ENCODE results near the gene PALLD.
"Not testable (repeated sequence)": the region's sequence is repeated elsewhere in the genome, so short reads cannot be mapped to it uniquely, and the experiment has no call there.

The PALLD gene

DNA sequence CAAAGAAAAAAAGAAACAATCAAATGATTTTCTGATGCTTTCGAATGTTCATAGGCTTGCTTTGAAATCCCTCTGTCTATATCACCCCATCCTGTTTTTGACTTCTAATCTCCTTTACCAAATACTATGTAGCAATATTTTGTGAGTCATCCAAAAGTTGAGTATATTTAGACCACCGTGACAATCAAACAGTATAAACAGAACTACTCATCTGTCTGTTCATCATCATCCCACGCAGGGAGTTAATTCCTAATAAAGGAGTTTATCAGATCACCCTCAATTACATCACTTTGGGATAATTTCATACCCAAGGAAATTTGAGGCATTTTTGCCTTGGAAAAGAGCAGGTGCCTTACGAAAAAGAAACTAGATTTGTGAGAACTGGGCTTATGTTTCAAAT lies 300.3 kb downstream of the PALLD start:
- no peak for DNase-seq (ENCODE audit: low spot score)

DNA sequence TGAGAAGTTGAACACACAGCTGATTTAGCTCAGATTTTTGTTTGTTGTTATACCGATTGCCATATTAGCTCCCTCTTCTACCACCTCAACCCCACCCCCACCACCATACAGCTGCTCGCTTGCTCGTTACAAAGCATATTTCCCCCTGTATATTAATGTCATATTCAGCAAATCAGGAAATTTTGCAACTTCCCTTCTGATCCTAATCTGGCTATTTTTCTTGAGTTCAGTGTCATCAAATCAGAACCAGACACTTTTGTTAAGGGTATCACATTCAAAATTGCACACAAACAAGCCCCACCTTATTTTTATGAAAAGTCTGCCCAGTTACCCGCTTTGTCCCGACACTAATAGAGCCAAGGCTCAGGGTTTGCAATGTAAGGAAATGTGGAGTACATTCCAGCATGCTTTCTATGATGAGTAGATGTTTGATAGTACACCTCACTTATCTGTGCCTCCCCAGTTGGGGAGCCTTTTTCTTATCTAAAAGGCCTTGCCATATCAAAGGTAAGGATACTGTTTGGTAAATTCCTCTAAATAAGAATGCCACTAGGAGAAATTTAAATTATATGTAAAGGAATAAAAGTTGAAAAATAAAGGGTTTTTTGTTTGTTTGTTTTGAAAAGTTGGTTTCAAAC lies 301.0 kb downstream of the PALLD start:
- no peak for DNase-seq (ENCODE audit: low spot score)

DNA sequence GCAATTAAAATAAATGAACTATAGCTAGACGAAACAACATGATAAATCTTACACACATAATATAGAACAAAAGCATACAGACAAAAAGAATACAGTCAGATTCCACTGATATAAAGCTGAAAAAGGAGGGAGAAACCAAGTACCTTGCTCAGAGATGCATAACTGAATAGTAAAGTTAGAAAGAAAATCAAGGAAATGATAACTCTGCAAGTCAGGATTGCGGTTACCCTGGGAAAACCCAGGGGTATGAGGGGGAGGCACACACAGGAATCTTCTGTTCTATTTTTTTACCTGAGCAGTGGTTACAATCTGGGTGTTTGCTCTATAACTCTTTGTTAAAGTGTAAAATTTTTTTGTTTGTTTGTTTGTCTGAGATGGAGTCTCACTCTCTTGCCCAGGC lies 304.1 kb downstream of the PALLD start:
- DNase-seq (ENCODE audit: low spot score), result no peak

DNA sequence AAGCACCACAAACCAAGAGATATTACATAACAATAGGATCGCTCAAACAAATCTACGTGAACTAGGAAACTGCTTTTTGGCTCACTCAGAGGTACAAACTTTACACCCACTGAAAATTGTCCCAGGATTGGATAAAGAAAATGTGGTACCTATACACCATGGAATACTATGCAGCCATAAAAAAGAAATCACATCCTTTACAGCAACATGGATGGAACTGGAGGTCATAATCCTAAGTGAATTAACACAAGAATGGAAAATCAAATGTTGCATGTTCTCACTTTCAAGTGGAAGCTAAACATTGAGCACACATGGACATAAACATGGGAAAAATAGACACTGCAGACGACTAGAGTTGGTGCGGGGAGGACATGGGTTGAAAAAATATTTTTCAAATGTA lies 305.4 kb downstream of the PALLD start:
- DNase-seq (ENCODE audit: low spot score), result no peak

DNA sequence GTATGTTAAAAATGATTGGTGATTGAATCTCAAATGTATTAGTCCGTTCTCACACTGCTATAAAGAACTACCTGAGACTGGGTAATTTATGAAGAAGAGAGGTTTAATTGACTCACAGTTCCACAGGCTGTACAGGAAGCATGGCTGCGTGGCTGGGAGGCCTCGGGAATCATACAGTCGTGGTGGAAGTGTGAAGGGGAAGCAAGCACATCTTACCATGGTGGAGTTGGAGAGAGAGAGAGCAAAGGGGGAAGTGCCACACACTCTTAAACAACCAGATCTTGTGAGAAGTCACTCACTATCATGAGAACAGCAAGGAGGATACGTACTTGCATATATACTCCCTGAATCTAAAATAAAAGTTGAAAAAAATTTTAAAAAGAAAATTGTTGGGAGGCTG lies 306.2 kb downstream of the PALLD start:
- DNase-seq (ENCODE audit: low spot score), result peak; percentile 36

DNA sequence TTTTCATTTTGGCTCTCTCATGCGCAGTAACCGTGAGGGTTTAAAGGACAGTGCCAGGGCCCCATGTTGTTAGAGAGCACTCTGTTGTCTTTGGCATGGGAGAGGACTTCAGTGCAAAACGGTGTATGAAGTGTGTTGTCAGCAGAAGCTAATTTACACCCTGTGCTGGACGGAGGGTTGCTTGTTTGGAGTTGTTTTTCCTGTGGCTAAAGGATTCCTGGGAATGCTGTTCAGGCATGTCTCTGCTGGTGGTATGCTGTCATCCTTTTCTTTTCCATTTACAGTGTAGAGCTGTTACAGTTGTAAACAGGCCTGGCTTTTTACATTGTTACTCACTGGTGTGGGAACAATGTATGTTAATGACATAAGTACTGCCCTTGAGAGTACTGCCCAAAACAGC lies 306.9 kb downstream of the PALLD start:
- DNase-seq (ENCODE audit: low spot score), result no peak

DNA sequence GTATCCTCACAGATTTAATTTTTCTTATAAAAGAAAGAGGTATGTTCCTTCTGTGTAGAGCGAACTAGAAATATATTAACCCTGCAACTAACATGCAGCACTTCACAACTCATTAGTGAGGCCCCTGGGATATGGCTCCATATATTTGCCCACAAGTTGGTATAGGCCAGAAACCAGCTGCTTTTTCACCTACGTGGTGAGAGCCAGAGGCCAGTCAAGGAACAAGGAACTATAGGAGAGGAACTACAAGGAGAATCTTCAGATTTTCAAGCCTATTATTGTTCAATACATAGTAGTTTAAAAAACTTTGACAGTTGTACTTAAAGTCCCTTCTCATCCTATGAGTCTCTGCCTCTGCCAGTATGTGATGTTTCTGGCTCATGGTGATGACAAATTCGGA lies 307.3 kb downstream of the PALLD start:
- DNase-seq (ENCODE audit: low spot score), result no peak

DNA sequence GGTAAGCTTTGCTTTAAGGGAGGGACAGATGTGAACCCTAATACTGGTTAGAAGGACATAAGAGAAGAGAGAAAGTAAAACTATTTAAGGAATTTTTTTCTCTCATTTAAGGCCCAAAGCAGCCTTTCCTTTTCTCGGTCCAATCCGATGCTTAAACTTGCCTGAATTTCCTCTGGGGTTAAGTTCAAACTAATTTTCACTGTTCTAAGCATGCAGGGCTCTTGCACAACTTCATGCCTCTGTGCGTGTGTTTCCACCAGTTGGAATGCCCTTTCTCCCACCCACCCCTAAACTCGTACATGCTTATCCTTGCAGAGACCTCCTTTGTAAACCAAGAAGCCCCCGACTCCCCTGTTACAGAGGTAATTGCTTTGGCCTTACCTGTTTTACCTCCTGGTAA lies 308.5 kb downstream of the PALLD start:
- no peak for DNase-seq (ENCODE audit: low spot score)

DNA sequence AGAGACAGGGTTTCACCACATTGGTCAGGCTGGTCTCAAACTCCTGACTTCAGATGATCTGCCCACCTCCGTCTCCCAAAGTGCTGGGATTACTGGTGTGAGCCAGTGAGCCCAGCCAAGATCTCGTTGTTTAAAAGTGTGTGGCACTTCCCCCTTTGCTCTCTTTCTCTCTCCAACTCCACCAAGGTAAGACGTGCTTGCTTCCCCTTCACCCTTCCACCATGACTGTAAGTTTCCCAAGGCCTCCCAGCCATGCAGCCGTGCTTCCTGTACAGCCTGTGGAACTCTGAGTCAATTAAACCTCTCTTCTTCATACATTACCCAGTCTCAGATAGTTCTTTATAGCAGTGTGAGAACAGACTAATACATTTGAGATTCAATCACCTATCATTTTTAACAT lies 309.4 kb downstream of the PALLD start:
- DNase-seq (ENCODE audit: low spot score), result not testable (repeated sequence)

DNA sequence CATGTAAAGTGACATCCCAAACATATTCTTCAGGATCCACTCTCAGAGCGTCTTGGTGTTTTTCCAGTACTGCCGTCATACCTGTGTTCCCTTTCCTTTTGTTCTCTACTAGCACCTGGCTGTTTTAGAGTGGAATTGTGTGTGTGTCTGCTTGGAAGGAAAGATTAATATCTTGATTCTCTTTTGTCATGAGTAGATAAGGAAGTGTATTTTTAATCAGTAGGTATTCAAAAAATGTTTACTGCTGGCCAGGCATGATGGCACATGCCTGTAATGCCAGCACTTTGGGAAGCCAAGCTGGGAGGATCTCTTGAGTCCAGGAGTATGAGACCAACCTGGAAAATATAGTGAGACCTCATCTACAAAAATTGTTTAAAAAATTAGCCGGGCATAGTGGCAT lies 314.4 kb downstream of the PALLD start:
- no peak for DNase-seq (ENCODE audit: low spot score)

DNA sequence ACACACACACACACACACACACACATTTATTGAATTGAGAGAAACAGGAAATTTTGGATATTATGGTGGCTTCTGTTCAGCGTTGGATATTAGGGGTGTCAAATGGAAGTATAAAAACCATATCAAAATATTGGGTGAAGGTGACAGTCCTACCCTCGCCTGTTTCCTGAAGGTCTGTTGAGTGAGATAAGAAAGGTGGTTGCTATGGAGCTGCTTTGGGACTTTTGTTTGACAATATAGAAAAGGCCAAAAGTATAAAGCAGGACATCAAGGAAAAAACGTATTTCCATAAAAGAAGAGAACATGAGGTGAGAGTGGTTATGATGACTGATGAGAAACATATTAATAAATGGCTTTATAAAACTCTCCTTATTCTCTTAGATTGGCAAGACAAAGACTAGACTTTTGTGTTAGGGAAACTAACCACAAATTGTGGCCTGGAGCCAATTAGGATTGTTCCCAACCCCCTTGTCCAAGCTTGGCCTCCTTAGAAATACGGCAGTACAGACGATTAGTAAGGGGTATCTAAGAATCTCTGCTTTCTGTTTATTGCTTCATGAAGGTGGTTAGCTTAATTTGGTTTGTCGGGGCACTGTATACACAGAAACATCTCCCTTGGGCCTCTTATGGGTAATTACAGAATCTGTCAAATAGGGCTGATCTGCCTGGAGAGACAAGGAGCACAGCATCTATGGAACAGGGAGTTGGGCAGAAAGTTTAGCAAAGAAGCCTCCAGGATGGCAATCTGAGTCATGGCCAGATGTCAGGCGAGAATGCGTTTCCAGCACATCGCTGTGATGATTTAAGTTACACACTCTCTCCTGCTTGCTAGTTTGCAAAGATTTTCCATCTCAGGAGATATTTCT lies 315.2 kb downstream of the PALLD start:
- no peak for DNase-seq (ENCODE audit: low spot score)

DNA sequence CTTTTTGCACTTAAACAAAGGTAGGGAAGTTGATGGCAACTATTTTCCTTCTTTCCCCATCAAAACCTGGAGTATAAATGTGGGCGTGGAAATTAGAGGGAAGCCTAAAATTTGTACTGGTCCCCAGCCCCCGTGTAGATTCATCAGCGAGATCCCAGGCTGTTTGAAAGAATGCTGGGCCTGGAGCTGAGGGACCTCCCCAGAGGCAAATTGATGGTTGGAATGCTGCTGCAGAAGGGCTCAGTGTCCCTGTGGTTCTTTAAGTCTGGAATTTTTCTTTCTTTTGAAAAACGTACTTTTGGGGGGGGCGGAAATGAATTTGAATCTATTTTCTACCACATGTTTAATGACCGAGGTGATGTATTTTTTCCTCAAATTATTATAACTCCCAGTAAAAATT lies 316.0 kb downstream of the PALLD start:
- DNase-seq (ENCODE audit: low spot score), result no peak

DNA sequence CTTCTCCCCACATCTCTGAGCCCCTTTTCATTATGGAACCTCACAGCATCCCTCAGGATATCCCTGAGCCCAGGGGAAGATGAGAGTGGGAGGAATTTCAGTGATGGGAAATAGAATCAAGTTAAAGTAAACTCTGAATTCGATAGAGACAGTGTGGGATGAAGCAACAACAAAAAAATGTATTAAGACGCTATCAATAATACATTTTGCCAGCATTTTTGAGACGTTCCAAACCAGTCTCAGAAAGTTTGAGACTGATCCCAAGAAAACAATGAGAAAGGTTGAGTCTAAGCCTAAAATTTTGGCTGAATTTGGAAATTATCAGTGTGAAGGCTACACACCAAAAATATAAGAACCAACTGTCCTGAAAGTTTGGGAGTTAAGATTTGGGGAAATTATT lies 317.0 kb downstream of the PALLD start:
- no peak for DNase-seq (ENCODE audit: low spot score)

DNA sequence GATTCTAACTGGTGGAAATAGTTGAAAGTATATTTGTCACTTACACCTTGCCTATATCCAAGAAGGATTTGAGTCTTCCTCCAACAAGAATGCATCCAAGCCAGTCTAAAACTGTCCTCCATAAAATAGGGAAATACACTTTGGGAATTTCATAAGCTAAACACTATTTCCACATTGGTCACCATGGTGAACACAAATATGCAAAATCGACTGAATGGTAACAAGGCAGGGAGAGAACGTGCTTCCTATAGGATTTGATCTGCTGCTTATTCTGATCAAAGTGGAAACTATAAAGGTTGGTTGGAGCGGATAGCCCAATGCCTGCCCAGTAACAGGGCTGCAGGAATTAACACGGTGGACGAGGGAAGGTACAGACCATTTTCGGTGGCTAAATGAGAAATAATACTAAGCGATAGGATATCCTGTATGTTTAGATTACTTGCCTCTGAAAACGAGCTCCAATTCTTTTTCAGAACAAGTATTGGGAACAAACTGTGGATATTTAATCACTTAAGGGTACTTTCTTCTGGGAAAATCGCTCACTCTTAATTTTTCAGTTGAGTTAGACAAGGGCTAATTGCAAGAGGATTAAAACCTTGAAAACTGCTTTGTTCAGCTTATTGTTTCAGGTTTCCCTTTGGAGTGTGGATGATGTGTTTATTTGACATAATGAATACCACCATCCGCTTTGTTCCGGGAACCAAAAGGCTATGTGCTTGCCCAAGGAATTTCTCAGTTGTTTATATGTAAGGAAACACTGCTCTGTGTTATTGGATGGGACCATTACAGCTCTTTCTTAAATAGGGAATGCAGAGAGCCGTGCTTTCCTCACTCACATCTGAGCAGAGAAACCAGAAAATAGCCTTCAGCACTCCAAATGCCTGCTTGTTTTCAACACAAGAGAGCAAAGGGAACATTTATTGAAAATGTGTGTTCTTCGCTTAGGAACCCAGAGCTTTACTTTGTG lies 318.8 kb downstream of the PALLD start:
- no peak for DNase-seq (ENCODE audit: low spot score)

DNA sequence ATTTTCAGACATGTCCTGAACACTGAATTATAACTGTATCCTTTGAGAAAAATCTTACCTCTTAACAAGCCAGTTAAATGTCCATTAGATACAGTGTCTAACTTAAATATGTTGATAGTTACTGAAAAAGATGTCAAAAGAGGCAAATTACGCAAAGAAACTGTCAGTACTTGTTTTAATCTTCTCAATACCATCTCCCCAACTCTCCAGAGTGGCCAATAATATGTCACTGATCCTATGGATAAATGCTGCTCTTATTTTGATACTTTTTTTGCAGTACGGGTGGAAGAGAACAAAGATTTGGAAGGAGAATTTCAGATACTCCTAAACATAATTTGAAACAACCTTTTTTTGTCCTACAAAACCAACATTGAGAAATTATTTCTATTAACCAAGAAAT lies 320.5 kb downstream of the PALLD start:
- no peak for DNase-seq (ENCODE audit: low spot score)

DNA sequence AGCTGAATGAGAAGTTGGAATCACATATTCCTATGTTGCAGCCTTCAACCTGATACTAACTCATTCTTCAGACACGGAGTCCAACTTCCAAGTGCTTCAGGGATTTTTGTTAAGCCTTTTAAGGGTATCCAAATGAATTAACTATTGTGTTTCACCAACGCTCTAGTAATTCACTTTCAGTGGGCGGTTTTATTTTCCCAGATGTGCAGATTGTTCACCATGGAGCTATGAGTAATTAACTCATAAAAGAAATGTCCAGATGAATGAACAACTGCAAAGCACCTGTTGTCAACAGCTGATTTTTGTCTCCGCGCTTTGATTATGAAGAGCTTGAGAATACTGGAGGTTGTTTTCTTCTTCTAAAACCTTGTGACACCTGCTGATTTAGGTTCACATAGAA lies 325.6 kb downstream of the PALLD start:
- no peak for DNase-seq (ENCODE audit: low spot score)

DNA sequence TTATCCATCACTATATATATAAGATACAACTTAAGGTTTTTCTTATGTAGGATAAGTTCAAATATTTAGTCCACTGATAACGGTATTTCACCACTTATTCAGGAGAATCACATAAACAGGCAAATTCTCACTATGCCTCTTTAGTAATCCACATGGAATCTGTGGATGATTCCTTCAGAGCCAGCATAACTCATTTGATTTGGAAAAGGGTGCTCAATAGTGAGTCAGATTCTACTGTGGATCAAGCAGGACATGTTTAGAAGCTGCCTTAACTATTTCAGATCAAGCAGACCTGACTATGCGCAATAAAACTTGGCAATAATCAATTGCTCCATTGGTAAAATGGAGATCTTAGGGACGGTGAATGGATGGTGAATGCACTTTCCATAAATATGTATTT lies 329.1 kb downstream of the PALLD start:
- no peak for DNase-seq (ENCODE audit: low spot score)

DNA sequence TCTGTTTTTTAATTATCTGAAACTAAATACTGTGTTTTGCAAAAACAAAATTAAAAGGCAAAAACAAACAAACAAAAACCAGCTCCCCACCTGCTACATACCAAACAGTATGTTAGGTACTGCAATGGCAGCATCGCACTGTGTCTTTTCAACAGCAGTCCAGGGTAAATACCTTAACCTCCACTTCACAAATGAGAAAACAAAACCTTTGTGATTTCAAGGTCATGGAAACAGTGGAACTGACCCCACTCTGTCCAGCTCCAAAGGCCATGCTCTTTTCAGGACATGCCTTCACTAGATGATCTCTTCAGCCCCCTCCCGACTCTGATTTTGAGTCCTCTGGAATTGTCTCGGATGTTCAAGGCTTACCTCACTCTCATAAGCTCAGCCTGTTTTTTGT lies 329.8 kb downstream of the PALLD start:
- no peak for DNase-seq (ENCODE audit: low spot score)

DNA sequence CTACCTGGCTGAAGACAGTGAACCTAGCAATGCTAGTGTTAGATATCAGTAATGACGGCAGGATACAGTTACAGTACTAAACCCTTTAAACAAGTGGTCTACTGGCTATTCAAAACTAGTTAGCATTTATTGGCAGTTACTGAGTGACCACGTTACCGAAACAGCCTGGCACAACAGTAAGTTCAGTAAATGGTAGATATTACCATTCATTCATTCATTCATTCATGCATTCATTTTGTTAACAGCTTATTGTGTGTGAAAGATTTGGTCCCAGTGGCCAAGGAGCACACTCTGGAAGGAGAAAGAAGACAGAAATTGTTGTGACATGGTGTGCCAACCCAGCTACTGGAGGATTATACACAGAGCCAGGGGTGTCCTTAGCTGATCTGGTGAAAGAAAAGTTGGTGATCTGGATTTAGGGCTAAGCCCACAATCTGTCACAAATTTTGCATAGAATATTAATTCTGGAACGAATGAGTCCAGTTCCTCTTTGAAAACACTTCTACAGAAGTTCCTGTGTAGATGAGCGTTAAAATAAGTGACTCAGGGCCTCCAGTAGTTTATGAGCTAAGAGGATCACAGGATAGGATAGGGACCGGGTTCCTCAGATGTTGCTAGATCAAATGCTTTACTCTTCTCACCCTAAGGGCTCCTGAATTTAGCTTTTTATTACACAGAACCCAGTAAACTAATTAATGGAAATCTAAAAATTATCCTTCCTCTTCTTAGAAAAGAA lies 334.1 kb downstream of the PALLD start:
- DNase-seq (ENCODE audit: low spot score), result no peak

DNA sequence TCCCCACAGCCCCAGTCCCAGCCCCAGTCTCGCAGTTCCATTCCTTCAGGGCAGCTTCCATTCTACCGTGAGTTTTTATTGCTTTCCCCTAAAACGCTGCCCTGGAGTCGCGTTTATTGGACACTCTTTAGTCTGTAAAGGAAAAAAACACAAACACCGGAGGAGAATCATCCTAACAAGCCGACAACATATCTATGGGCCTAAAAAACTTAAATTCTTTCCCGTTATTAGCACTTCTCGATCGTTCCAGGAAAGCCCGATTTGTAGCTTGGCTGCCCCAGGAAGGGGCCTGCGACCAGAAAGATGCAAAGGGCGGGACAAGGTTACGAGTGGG lies 334.7 kb downstream of the PALLD start:
- no peak for DNase-seq (ENCODE audit: low spot score)

DNA sequence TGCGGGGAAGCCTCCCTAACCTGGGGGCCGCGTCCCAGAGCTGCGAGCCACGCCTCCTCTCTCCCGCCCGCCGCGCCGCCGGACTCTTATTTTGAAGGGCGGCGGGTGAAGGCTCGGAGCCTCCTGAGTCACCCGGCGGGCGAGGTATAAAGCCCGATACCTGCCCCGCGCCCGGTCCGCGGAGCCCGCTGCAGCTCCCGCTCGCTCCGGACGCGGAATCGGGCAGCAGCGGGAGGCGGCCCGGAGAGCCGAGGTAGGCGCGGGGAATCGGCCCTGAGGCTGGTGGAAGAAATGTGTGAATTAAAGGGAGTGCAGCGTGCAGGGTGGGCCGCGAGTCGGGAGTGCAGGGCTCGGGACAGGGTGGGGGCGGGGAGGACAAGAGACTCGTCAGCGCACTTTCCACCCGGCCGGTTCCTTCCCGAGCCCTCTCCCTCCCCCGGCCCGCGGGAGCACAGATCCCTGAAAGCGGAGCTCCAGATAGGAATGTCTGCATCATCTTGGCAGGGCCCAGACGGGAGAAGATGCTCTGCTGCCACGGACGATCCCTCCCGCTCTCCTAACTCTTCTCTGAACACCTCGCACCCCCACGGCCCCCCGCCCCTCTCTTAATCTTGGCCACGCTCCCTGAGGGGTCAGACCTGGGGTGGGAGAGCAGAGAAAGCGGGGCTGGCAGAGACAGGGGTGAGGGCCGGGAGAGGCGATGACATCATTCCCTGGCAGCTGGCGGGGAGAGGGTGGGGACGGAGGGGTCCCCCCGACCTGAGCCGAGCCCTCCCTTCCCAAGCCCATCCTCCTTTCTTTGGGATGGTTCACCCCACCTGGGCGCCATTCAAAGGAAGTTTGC lies 335.3 kb downstream of the PALLD start:
- DNase-seq (ENCODE audit: low spot score), result no peak
